ENCODE data around the gene EMSY. TPM values are rescaled to one million over a fixed set of nuclear protein-coding genes. Genes with fewer than 3 reads are reported as not detected.

Gene EMSY
- total RNA-seq, 1 experiment from 2014 or later: 52.4 TPM

DNA sequence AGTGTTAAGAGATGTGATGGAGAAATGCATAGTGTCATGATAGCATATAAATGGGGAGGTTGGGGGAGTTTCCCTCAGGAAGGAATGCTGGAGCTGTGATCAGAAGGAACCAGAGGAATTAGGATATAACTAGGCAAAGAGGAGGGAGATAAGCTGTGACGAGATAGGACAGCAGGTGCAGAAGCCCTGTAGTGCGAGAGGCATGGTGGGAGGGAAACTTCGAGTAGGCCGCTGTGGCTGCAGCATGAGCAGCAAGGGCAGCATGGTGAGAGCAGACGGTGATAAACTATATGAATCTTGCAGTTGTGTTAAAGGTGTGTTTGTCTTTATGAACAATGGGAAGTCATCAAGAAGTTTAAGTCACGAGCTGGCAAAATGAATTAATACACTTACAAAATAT lies 109.9 kb downstream of the EMSY start:
- no TSS peak for BruUV-seq (replicated peaks)
- intact Hi-C loops (cut with micrococcal nuclease; ENCODE audit: unreplicated experiment): no loop called here
- POLR2A ChIA-PET (ENCODE audit: low non-redundant PET): no interaction called here

DNA sequence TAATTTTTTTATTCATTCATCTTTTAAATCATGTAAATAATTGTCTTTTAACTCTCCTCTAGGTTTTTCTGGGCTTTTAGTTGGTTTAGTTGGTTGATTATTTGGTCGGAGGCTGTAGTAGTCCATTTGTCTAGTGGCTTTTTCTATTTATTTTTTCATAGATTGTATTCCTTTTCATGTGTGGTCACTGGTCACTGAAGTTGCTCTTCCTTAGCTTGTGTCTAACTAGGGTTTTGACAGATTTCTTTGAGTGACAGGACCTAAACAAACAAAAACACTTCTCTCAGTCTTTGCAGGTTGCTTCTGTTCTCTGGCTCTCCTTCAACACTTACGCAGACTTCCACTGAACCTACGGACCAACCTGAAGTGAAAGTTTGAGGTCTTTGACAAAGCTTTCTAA lies 112.6 kb downstream of the EMSY start:
- Histone ChIP-seq H3K9me3 (ENCODE audit: low read depth, low read length, poor library complexity, severe bottlenecking) (no peaks in the 10 kb centered on the region), H3K27me3 (replicated peaks; ENCODE audit: insufficient read depth, low read depth, low read length, poor library complexity) (no peaks in the 10 kb centered on the region), H3K4me1 (ENCODE audit: insufficient read depth, low read length, poor library complexity, severe bottlenecking) (no peaks in the 10 kb centered on the region), H3K36me3 (ENCODE audit: insufficient read depth, low read length, poor library complexity, severe bottlenecking) (no peaks in the 10 kb centered on the region), H3K27ac (ENCODE audit: low read depth, low read length, poor library complexity, severe bottlenecking) (no peak overlapping the region), H3K4me3 (ENCODE audit: low read depth, low read length, poor library complexity, severe bottlenecking) (no peak overlapping the region)
- ChIA-PET CTCF (no interaction called here), POLR2A (ENCODE audit: low non-redundant PET) (no interaction called here)
- no peak for TF ChIP-seq EZH2 (IDR thresholded peaks at IDR 0.05; ENCODE audit: borderline replicate concordance, low read depth, low read length, poor library complexity, severe bottlenecking)
- TF ChIP-seq, protein P1, sequence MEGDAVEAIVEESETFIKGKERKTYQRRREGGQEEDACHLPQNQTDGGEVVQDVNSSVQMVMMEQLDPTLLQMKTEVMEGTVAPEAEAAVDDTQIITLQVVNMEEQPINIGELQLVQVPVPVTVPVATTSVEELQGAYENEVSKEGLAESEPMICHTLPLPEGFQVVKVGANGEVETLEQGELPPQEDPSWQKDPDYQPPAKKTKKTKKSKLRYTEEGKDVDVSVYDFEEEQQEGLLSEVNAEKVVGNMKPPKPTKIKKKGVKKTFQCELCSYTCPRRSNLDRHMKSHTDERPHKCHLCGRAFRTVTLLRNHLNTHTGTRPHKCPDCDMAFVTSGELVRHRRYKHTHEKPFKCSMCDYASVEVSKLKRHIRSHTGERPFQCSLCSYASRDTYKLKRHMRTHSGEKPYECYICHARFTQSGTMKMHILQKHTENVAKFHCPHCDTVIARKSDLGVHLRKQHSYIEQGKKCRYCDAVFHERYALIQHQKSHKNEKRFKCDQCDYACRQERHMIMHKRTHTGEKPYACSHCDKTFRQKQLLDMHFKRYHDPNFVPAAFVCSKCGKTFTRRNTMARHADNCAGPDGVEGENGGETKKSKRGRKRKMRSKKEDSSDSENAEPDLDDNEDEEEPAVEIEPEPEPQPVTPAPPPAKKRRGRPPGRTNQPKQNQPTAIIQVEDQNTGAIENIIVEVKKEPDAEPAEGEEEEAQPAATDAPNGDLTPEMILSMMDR (conservative IDR thresholded peaks at IDR 0.05; ENCODE audit: low read depth, low read length): no peak
- intact Hi-C loops (cut with micrococcal nuclease; ENCODE audit: unreplicated experiment): no loop called here
- no peak for DNase-seq (ENCODE audit: low spot score)
- BruUV-seq (replicated peaks): no TSS peak

More for the DNA sequence above, 109.9 kb downstream of the EMSY start:
- Histone ChIP-seq H3K9me3 (ENCODE audit: low read depth, low read length, poor library complexity, severe bottlenecking) (no peaks in the 10 kb centered on the region), H3K4me3 (ENCODE audit: low read depth, low read length, poor library complexity, severe bottlenecking) (no peak overlapping the region), H3K27ac (ENCODE audit: low read depth, low read length, poor library complexity, severe bottlenecking) (no peak overlapping the region), H3K4me1 (ENCODE audit: insufficient read depth, low read length, poor library complexity, severe bottlenecking) (no peaks in the 10 kb centered on the region), H3K27me3 (replicated peaks; ENCODE audit: insufficient read depth, low read depth, low read length, poor library complexity) (no peaks in the 10 kb centered on the region), H3K36me3 (ENCODE audit: insufficient read depth, low read length, poor library complexity, severe bottlenecking) (no peaks in the 10 kb centered on the region)
- TF ChIP-seq, protein P1 (conservative IDR thresholded peaks at IDR 0.05; ENCODE audit: low read depth, low read length): no peak
- TF ChIP-seq EZH2 (IDR thresholded peaks at IDR 0.05; ENCODE audit: borderline replicate concordance, low read depth, low read length, poor library complexity, severe bottlenecking): no peak
- no peak for DNase-seq (ENCODE audit: low spot score)
- CTCF ChIA-PET: no interaction called here

DNA sequence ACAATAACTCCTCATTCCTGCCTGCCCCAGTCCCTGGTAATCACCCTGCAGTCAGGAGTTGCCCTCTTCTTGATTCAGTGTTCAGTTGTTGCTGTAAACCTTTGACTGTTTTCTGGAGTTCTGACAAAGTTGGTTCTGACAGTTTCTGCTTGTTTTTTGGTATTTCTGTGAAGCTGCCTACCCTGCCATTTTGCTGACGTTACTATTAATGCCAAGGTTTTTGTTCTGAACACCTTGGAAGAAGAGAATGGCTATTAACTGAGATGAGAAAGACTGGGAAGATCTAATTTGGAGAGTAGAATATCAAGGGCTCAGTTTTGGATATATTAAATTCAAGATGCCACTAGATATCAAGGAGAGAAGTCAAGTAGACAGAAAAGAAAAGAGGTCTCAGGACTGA lies 113.7 kb downstream of the EMSY start:
- no TSS peak for BruUV-seq (replicated peaks)
- no peak overlapping the region for H3K4me3 ChIP-seq (ENCODE audit: low read depth, low read length, poor library complexity, severe bottlenecking)

More for the DNA sequence above, 113.7 kb downstream of the EMSY start:
- Histone ChIP-seq H3K27ac (ENCODE audit: low read depth, low read length, poor library complexity, severe bottlenecking) (no peak overlapping the region), H3K4me1 (ENCODE audit: insufficient read depth, low read length, poor library complexity, severe bottlenecking) (no peaks in the 10 kb centered on the region), H3K9me3 (ENCODE audit: low read depth, low read length, poor library complexity, severe bottlenecking) (no peaks in the 10 kb centered on the region), H3K36me3 (ENCODE audit: insufficient read depth, low read length, poor library complexity, severe bottlenecking) (no peaks in the 10 kb centered on the region), H3K27me3 (replicated peaks; ENCODE audit: insufficient read depth, low read depth, low read length, poor library complexity) (no peaks in the 10 kb centered on the region)
- ChIA-PET POLR2A (ENCODE audit: low non-redundant PET) (no interaction called here), CTCF (no interaction called here)
- intact Hi-C loops (cut with micrococcal nuclease; ENCODE audit: unreplicated experiment): no loop called here
- no peak for TF ChIP-seq EZH2 (IDR thresholded peaks at IDR 0.05; ENCODE audit: borderline replicate concordance, low read depth, low read length, poor library complexity, severe bottlenecking)
- TF ChIP-seq, protein P1 (conservative IDR thresholded peaks at IDR 0.05; ENCODE audit: low read depth, low read length): no peak
- DNase-seq (ENCODE audit: low spot score): no peak
